Endothelial cell of umbilical vein (primary cell): ENCODE results near the gene PEG3. TPM values are rescaled to one million over a fixed set of nuclear protein-coding genes. Genes with fewer than 3 reads are reported as not detected.

Source experiments
- BruUV-seq: library from RNA; stranded (reverse); fragments of 400-500 nt; replicated peaks from 2 replicates; lab custom pipeline; 2021; lab: Mats Ljungman, UMichigan
- CTCF ChIA-PET: fragments of 300-600, 350-600 bp; sonication (Branson Sonifier 250); formaldehyde crosslinking; loops from one replicate; lab custom pipeline; 2021; ENCODE audit warnings: antibody characterized with exemption, inconsistent platforms; lab: Charles Lee
- POLR2A ChIA-PET: fragments of 300-600, 350-600 bp; sonication (Branson Sonifier 250); formaldehyde crosslinking; loops from one replicate; lab custom pipeline; 2021; ENCODE audit warnings: antibody characterized with exemption, inconsistent platforms; lab: Charles Lee
- DNase-seq: peaks from one replicate; pipeline ENCODE4 v3.0.0-alpha.2; 2011; ENCODE audit warnings: low read depth, low spot score
- FAIRE-seq: peaks from 2 replicates; lab custom pipeline; 2011; peaks lifted over from hg19 to GRCh38; lab: Jason Lieb, UNC
- H2AFZ ChIP-seq: 2 replicates; pipeline ENCODE4 v1.6.0; 2012; ENCODE audit warnings: low read depth, low read length, control low read depth, inconsistent platforms
- H3K27ac ChIP-seq: 2 replicates; pipeline ENCODE4 v1.5.1; 2011; ENCODE audit warnings: low read depth, mild to moderate bottlenecking, control low read depth, low read length, moderate library complexity; ENCODE audit not compliant: insufficient read depth
- H3K27me3 ChIP-seq, 2 experiments: 2 replicates each; pipeline versions ENCODE4 v1.6.0 to v1.6.1; 2011; ENCODE audit warnings: low read length in 2 of 2, mixed read lengths in 1 of 2; ENCODE audit not compliant: control insufficient read depth in 2 of 2, insufficient read depth in 2 of 2
- H3K36me3 ChIP-seq, 2 experiments: 2 replicates in 1 of 2; 3 replicates in 1 of 2; pipeline ENCODE4 v1.5.1; 2011; ENCODE audit warnings: low read length in 2 of 2, mild to moderate bottlenecking in 1 of 2, moderate library complexity in 1 of 2; ENCODE audit not compliant: control insufficient read depth in 2 of 2, insufficient read depth in 2 of 2; ENCODE audit errors: extremely low read depth in 1 of 2
- H3K4me1 ChIP-seq: 3 replicates; pipeline ENCODE4 v1.5.1; 2011; ENCODE audit warnings: mild to moderate bottlenecking, low read length; ENCODE audit not compliant: control insufficient read depth, insufficient read depth; ENCODE audit errors: extremely low read depth
- H3K4me2 ChIP-seq: 2 replicates; pipeline ENCODE4 v1.6.1; 2011; ENCODE audit warnings: low read length, control low read depth, mixed read lengths; ENCODE audit not compliant: insufficient read depth
- H3K4me3 ChIP-seq, 3 experiments: fragments of 200-600 bp in 1 of 3; sonication (generic), shearing (Covaris generic) in 1 of 3; replicated peaks in 1 of 3; 2 replicates each; pipeline ENCODE4 v1.5.1; 2011 to 2016; ENCODE audit warnings: control low read depth in 3 of 3, low read length in 3 of 3, mild to moderate bottlenecking in 2 of 3, inconsistent platforms in 1 of 3, low read depth in 1 of 3, moderate library complexity in 1 of 3; ENCODE audit not compliant: insufficient read depth in 1 of 3
- H3K79me2 ChIP-seq: 2 replicates; pipeline ENCODE4 v1.6.0; 2012; ENCODE audit warnings: low read length, inconsistent platforms; ENCODE audit not compliant: control insufficient read depth, insufficient read depth
- H3K9ac ChIP-seq: replicated peaks from 2 replicates; pipeline ENCODE3; 2011; ENCODE audit warnings: low read length, control low read depth; ENCODE audit not compliant: insufficient read depth; ENCODE audit errors: extremely low read depth
- H3K9me1 ChIP-seq: replicated peaks from 3 replicates; pipeline ENCODE4 v1.6.0; 2011; ENCODE audit warnings: mild to moderate bottlenecking, low read length; ENCODE audit not compliant: control insufficient read depth, insufficient read depth; ENCODE audit errors: extremely low read depth
- H3K9me3 ChIP-seq: replicated peaks from 2 replicates; pipeline ENCODE4 v1.5.1; 2012; ENCODE audit warnings: low read length, inconsistent platforms; ENCODE audit not compliant: control insufficient read depth, insufficient read depth
- H4K20me1 ChIP-seq: replicated peaks from 2 replicates; pipeline ENCODE3; 2011; ENCODE audit warnings: mild to moderate bottlenecking, low read length; ENCODE audit not compliant: control insufficient read depth, insufficient read depth; ENCODE audit errors: extremely low read depth
- EZH2 ChIP-seq: IDR thresholded peaks from 2 replicates; pipeline ENCODE4 v1.6.1; 2012; ENCODE audit warnings: borderline replicate concordance, low read depth, mild to moderate bottlenecking, moderate library complexity, low read length, inconsistent platforms; ENCODE audit not compliant: severe bottlenecking
- GATA2 ChIP-seq: IDR thresholded peaks from 2 replicates; pipeline ENCODE4 v1.7.0; 2011; ENCODE audit warnings: low read depth, mild to moderate bottlenecking, moderate library complexity, mixed read lengths, low read length; ENCODE audit not compliant: insufficient read length, insufficient read depth
- JUN ChIP-seq: IDR thresholded peaks from 2 replicates; pipeline ENCODE4 v1.6.1; 2011; ENCODE audit warnings: borderline replicate concordance, low read depth; ENCODE audit not compliant: insufficient read length, insufficient read depth
- MYC ChIP-seq: IDR thresholded peaks from one replicate; pipeline ENCODE4 v1.6.1; 2011; ENCODE audit warnings: mild to moderate bottlenecking, low read depth, low read length
- POLR2A ChIP-seq: IDR thresholded peaks from 2 replicates; pipeline ENCODE4 v1.6.1; 2012; ENCODE audit warnings: low read depth, mild to moderate bottlenecking, control low read depth, low read length
- POLR2AphosphoS5 ChIP-seq: IDR thresholded peaks from 2 replicates; pipeline ENCODE4 v1.6.1; 2012; ENCODE audit warnings: low read depth, mild to moderate bottlenecking, control low read depth, low read length, moderate library complexity; ENCODE audit not compliant: insufficient read depth
- dilution Hi-C: fragments of 300-500 bp; cut with MboI; formaldehyde crosslinking; loops from one replicate; pipeline ENCODE4 v1.15.0; 2019; ENCODE audit warnings: low sequenced_read_pairs; ENCODE audit not compliant: extremely low pct_ligation_motif_present
- intact Hi-C: fragments of 100-400 bp; cut with micrococcal nuclease; formaldehyde crosslinking; loops from one replicate; pipeline ENCODE4 v1.10.0; 2022
- polyA plus RNA-seq, 4 experiments: library from polyadenylated mRNA; depleted of rRNA in 3 of 4; stranded (reverse) in 3 of 4; unstranded in 1 of 4; fragments of >200 nt; gene quantifications; 2 replicates each; pipeline versions ENCODE4 v1.2.1 to v1.2.3, GENCODE V29; 2011 to 2012; ENCODE audit warnings: missing spikeins in 1 of 4
- total RNA-seq: library from RNA; stranded (reverse); gene quantifications from 2 replicates; pipeline ENCODE4 v1.2.3, GENCODE V29; 2021
- TF ChIP-seq, protein P1 (sequence below), 2 donors: IDR thresholded peaks; 1 replicate in 1 of 2; 2 replicates in 1 of 2; pipeline ENCODE4 v1.5.1; 2011; ENCODE audit warnings: low read length in 2 of 2, mild to moderate bottlenecking in 2 of 2, moderate library complexity in 2 of 2, control low read depth in 1 of 2, inconsistent platforms in 1 of 2, low read depth in 1 of 2; ENCODE audit not compliant: insufficient read depth in 1 of 2; ENCODE audit errors: extremely low read depth in 1 of 2

The PEG3 gene
- total and polyA plus RNA-seq, 2 donors (not counting 3 experiments of a cell fraction or from before 2014, with no cell fraction given) = 0.27 TPM; not detected in 1

DNA sequence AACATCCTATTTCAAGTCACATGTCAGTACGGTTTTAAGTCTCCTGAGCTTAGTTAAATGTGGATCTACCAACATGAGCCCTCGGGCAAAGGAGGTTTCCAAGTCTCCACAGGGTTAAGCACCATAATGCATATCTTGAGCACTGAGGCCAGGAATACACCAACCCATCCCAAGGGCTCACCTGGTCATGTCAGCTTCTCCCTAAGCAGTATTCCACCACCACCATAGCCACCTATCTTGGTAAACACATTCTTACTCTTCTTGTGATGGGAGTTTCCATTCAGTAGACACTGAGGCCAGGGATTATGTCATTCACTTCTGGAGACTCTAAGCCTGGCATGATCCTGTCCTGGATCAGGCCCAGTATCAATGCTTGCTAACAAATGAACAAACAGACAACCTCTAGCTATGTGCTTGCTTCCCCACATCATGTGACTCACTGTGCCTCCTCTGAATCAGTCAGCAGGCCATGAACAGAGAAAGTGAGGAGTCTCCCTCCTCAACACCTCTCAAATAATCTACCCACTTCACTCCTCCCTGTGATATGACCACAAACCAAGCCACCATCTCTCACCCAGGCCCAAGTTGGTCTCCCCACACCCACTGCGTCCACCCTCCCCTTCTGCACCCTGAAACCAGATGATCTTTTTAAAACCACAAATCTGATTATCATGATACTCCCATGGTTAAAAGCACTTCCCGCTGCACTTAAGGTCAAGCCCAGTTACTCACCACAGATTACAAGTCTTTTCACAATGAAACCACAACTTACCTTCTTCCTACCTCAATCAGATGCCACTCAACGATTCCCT is 5.8 kb downstream of the PEG3 start:
- H2AFZ ChIP-seq = no peak overlapping the region

More for the DNA sequence above, 5.8 kb downstream of the PEG3 start:
- CTCF ChIA-PET = no interaction called here
- Histone ChIP-seq H3K27me3 (no peaks in the 10 kb centered on the region), H3K9me1 (no peaks in the 10 kb centered on the region), H4K20me1 (no peaks in the 10 kb centered on the region), H3K4me3 (no peak overlapping the region), H3K27ac (no peak overlapping the region), H3K36me3 (no peaks in the 10 kb centered on the region), H3K9me3 (no peaks in the 10 kb centered on the region), H3K4me2 (no peak overlapping the region), H3K9ac (no peak overlapping the region), H3K4me1 (no peaks in the 10 kb centered on the region), H3K79me2 (no peaks in the 10 kb centered on the region)
- BruUV-seq = no TSS peak
- TF ChIP-seq POLR2AphosphoS5 (no peak), EZH2 (no peak), GATA2 (no peak), JUN (no peak), MYC (no peak), POLR2A (no peak)
- TF ChIP-seq, protein P1, sequence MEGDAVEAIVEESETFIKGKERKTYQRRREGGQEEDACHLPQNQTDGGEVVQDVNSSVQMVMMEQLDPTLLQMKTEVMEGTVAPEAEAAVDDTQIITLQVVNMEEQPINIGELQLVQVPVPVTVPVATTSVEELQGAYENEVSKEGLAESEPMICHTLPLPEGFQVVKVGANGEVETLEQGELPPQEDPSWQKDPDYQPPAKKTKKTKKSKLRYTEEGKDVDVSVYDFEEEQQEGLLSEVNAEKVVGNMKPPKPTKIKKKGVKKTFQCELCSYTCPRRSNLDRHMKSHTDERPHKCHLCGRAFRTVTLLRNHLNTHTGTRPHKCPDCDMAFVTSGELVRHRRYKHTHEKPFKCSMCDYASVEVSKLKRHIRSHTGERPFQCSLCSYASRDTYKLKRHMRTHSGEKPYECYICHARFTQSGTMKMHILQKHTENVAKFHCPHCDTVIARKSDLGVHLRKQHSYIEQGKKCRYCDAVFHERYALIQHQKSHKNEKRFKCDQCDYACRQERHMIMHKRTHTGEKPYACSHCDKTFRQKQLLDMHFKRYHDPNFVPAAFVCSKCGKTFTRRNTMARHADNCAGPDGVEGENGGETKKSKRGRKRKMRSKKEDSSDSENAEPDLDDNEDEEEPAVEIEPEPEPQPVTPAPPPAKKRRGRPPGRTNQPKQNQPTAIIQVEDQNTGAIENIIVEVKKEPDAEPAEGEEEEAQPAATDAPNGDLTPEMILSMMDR (IDR thresholded peaks at IDR 0.05; ENCODE audit: extremely low read depth in 1 of 2, insufficient read depth in 1 of 2, low read depth in 1 of 2, low read length in 2 of 2) = no peak
- dilution Hi-C loops (no loop called here), intact Hi-C loops (no loop called here)
- POLR2A ChIA-PET = no interaction called here
- no peak for DNase-seq
- FAIRE-seq = no peak
